ENCODE results near the gene ZNF423.
"Not testable (repeated sequence)": the region's sequence is repeated elsewhere in the genome, so short reads cannot be mapped to it uniquely, and the experiment has no call there.

Gene ZNF423

GRCh38 chr16:49883076-49884014, 27.4 kb upstream of the ZNF423 start:
- TF ChIP-seq JUND (IDR thresholded peaks at IDR 0.05; ENCODE audit: low read depth): no peak
- DNase-seq (ENCODE audit: low read depth in 1 of 2, low spot score in 1 of 2): no peak
- in situ Hi-C loops (cut with HindIII; ENCODE audit: low pct_unique_long_range_greater_than_20kb, low sequenced_read_pairs): no loop called here

GRCh38 chr16:49881890-49882289, 26.0 kb upstream of the ZNF423 start:
- no peak for TF ChIP-seq JUND (IDR thresholded peaks at IDR 0.05; ENCODE audit: low read depth)
- in situ Hi-C loops (cut with HindIII; ENCODE audit: low pct_unique_long_range_greater_than_20kb, low sequenced_read_pairs): no loop called here

GRCh38 chr16:49878540-49878939, 22.6 kb upstream of the ZNF423 start:
- DNase-seq (ENCODE audit: low read depth in 1 of 2, low spot score in 1 of 2); in situ Hi-C loops (cut with HindIII; ENCODE audit: low pct_unique_long_range_greater_than_20kb, low sequenced_read_pairs): not testable (repeated sequence)

More at GRCh38 chr16:49881890-49882289, 26.0 kb upstream of the ZNF423 start:
- no peak for DNase-seq (ENCODE audit: low read depth in 1 of 2, low spot score in 1 of 2)

GRCh38 chr16:49876716-49877129, 20.8 kb upstream of the ZNF423 start:
- peak in 1 of 2 experiments; percentile 45 for DNase-seq (ENCODE audit: low read depth in 1 of 2, low spot score in 1 of 2)
- in situ Hi-C loops (cut with HindIII; ENCODE audit: low pct_unique_long_range_greater_than_20kb, low sequenced_read_pairs): no loop called here
- TF ChIP-seq JUND (IDR thresholded peaks at IDR 0.05; ENCODE audit: low read depth): no peak

- no peak for DNase-seq (ENCODE audit: low read depth in 1 of 2, low spot score in 1 of 2)
Measured at GRCh38 chr16:49875806-49876715, 20.1 kb upstream of the ZNF423 start.

GRCh38 chr16:49874613-49875237, 18.8 kb upstream of the ZNF423 start:
- in situ Hi-C loops (cut with HindIII; ENCODE audit: low pct_unique_long_range_greater_than_20kb, low sequenced_read_pairs): no loop called here
- no peak for TF ChIP-seq JUND (IDR thresholded peaks at IDR 0.05; ENCODE audit: low read depth)
- no peak for DNase-seq (ENCODE audit: low read depth in 1 of 2, low spot score in 1 of 2)

More at GRCh38 chr16:49875806-49876715, 20.1 kb upstream of the ZNF423 start:
- TF ChIP-seq JUND (IDR thresholded peaks at IDR 0.05; ENCODE audit: low read depth): no peak
- in situ Hi-C loops (cut with HindIII; ENCODE audit: low pct_unique_long_range_greater_than_20kb, low sequenced_read_pairs): no loop called here

- in situ Hi-C loops (cut with HindIII; ENCODE audit: low pct_unique_long_range_greater_than_20kb, low sequenced_read_pairs); DNase-seq (ENCODE audit: low read depth in 1 of 2, low spot score in 1 of 2): not testable (repeated sequence)
Measured at GRCh38 chr16:49871824-49872223, 15.9 kb upstream of the ZNF423 start.

GRCh38 chr16:49869731-49870130, 13.8 kb upstream of the ZNF423 start:
- in situ Hi-C loops (cut with HindIII; ENCODE audit: low pct_unique_long_range_greater_than_20kb, low sequenced_read_pairs): no loop called here
- TF ChIP-seq JUND (IDR thresholded peaks at IDR 0.05; ENCODE audit: low read depth): no peak
- DNase-seq (ENCODE audit: low read depth in 1 of 2, low spot score in 1 of 2): no peak

GRCh38 chr16:49867796-49868668, 12.1 kb upstream of the ZNF423 start:
- in situ Hi-C loops (cut with HindIII; ENCODE audit: low pct_unique_long_range_greater_than_20kb, low sequenced_read_pairs): no loop called here
- no peak for DNase-seq (ENCODE audit: low read depth in 1 of 2, low spot score in 1 of 2)
- TF ChIP-seq JUND (IDR thresholded peaks at IDR 0.05; ENCODE audit: low read depth): no peak

- no peak for TF ChIP-seq JUND (IDR thresholded peaks at IDR 0.05; ENCODE audit: low read depth)
- DNase-seq (ENCODE audit: low read depth in 1 of 2, low spot score in 1 of 2): no peak
- in situ Hi-C loops (cut with HindIII; ENCODE audit: low pct_unique_long_range_greater_than_20kb, low sequenced_read_pairs): no loop called here
Measured at GRCh38 chr16:49867234-49867633, 11.3 kb upstream of the ZNF423 start.

- TF ChIP-seq JUND (IDR thresholded peaks at IDR 0.05; ENCODE audit: low read depth): no peak
- no peak for DNase-seq (ENCODE audit: low read depth in 1 of 2, low spot score in 1 of 2)
- in situ Hi-C loops (cut with HindIII; ENCODE audit: low pct_unique_long_range_greater_than_20kb, low sequenced_read_pairs): no loop called here
Measured at GRCh38 chr16:49866595-49867071, 10.7 kb upstream of the ZNF423 start.

Measured in T47D (cell line).